Kidney glomerular epithelial cell (primary cell): Measurements from ENCODE around the gene PNLIPRP1.

Source experiments
- DNase-seq: peaks from one replicate; lab custom pipeline; 2025; lab: John Stamatoyannopoulos, UW

The PNLIPRP1 gene

GRCh38 chr10:116631871-116632295 is 41.1 kb downstream of the PNLIPRP1 start:
- no peak for DNase-seq

DNA sequence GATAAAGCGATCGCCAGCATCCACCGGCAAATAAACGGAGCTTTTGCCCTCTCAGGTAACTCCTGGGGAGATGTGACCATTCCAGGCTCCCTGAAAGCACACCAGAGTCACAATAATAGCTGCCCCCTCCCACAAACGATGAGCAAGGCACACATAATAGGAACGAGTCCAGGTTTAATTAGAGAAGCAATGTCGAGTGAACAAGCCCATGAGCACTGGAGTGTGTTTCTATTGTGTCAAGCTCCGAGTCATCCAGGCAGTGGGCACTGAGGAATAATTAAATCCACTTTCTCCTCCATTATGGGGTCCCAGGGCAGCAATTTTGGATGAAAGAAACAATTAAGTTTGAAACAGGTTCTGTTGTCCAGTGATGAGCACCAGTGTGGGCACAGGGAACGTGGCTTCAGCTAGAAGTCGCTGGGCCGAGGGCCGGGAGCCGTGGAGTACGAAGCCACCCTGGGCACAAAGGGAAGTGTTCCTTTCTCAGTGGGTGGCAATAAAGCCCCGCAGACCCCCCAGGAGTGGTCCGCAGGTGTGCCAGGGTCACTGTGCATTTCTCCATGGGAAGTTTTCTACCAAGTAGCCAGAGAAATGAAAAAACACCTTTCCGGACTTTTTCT is 41.9 kb downstream of the PNLIPRP1 start:
- no peak for DNase-seq

- no peak for DNase-seq
Observed at GRCh38 chr10:116633216-116633600, 42.4 kb downstream of the PNLIPRP1 start.

GRCh38 chr10:116634126-116634975 is 43.6 kb downstream of the PNLIPRP1 start:
- no peak for DNase-seq

- no peak for DNase-seq
Observed at GRCh38 chr10:116636385-116636784, 45.6 kb downstream of the PNLIPRP1 start.

DNA sequence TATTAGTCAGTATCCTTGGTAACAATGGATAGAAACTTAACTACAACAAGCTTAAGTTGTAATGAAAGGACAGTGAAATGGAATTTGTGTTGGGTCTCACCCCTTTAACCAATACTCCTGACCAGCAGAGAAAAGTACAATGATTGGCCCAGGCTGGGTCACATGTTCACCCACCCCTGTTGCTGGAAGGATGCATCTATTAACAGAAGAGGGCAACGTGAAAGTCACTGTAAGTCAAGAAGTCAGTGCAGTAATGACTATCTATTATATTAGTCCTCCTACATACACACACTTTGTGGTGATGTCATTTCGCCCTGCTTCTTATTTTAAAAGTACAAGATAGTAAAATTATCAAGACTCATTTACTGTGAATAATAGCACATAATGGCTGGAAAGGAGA is 46.2 kb downstream of the PNLIPRP1 start:
- DNase-seq = no peak

DNA sequence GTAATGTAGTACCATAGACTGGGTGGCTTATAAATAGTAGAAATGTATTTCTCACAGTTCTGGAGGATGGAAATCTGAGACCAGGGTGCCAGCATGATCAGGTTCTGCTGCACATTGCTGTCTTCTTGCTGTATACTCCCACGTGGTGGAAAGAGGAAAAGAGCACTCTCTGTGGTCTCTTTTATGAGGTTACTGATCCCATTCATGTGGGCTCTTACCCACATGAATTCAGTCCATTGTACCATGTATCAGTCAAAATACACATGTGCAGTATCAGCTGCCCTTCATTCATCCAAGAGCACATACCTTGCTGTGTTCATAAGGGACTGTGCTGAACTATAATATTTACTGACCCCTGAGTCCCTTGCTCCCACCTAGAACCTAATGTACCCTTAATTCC is 47.1 kb downstream of the PNLIPRP1 start:
- no peak for DNase-seq

GRCh38 chr10:116646502-116646901 is 55.7 kb downstream of the PNLIPRP1 start:
- no peak for DNase-seq

- no peak for DNase-seq
Observed at GRCh38 chr10:116648903-116649302, 58.1 kb downstream of the PNLIPRP1 start.

DNA sequence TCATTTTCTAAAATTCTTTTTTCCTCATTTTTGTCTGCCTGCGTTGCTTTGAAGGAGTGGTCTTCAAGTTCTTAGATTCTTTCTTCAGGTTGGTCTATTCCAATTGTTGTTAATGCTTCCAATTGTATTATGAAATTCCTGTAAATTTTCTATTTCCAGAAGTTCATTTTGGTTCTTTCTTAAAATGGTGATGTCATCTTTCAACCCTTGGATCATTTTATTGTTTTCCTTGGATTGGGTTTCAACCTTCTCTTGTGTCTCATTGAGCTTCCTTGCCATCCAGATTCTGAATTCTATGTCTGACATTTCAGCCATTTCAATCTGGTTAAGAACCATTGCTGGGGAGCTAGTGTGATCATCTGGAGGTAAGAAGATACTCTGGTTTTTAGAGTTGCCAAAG is 63.1 kb downstream of the PNLIPRP1 start:
- no peak for DNase-seq

DNA sequence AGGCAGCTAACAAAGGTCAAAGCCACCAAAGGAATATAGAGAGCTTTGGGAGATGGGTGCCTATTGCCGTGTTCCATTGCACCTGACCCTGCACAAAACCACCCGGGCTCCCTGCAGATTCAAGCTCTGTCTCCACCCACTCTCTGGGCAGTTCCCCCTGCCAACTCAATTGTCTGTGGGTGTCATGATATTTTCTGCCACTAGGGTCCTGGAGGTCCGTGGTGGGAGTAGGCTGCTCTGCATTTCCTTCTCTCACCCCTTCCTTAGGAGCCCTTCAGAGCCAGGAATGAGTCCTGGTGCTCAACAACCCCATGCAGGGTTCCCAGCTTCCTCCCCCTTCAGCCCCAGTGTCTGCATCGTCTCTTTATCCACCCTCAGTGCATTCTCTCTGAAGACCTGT is 64.1 kb downstream of the PNLIPRP1 start:
- no peak for DNase-seq

DNA sequence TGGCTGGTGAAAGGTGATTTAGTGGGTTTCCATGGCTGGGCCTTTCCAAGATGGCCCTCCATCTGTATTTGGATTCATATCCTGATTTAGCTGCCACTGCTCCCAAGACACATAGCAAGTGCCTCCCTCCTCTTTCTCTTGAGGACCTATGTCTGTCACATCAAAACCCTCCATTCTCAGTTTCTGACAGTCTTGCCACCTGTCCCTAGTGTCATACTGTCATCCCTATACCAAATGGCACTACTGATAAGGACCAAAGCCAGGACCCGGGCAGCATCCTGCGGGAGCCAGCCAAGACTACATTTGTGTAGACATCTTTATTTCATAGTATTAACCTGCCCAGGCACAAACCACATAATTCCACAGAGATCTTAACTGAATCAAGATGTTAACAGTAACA is 64.8 kb downstream of the PNLIPRP1 start:
- no peak for DNase-seq

GRCh38 chr10:116656044-116656443 is 65.3 kb downstream of the PNLIPRP1 start:
- no peak for DNase-seq

DNA sequence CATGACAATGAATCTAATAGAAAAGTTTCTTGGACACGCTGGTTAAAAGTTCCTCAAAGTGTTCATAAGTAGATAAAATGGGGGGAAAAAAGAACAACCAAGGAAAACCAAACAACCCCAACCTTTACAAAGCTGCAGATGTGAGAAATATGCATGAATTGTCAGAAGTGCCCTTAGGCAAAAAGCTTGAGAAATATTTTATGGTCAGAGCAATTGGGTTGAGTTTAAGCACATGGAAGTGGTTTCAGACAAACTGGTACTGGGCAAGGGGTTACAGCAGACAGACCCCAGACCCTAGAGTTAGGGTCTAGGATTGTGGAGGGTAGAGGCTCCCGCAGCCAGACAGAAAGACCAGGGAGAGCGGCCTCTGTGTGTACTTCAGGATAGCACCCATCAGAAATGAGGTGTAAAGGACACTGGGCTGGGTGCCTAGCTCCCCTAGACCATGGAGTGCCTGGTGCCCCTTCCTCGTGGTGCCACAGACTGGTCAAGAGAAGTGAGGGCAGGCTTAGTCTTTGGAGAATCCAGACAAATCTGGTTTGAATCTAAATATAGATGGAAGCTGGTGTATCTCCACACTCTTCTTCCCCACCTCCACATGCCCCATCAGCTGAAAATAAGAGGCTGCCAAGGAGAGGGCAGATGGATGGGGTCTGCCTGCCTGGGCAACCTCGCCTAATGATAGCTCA is 67.2 kb downstream of the PNLIPRP1 start:
- DNase-seq = no peak
